ENCODE measurements around the gene SPP1. TPM values are rescaled to one million over a fixed set of nuclear protein-coding genes. Genes with fewer than 3 reads are reported as not detected.
"Not testable (repeated sequence)": the region's sequence is repeated elsewhere in the genome, so short reads cannot be mapped to it uniquely, and the experiment has no call there.

SPP1 gene
- polyA plus RNA-seq, 3 donors = 0.08 TPM; not detected in 2

- Mint-ChIP-seq H3K27me3 (ENCODE audit: low read depth in 3 of 3) (no peaks in the 10 kb centered on the region), H3K4me3 (no peak overlapping the region), H3K4me1 (peaks cover 15% of the 10 kb centered on the region), H3K27ac (no peak overlapping the region), H3K9me3 (peaks cover 9 to 18% (median 13%) of the 10 kb centered on the region in 7 donors), H3K36me3 (peaks cover 31 to 47% of the 10 kb centered on the region in 2 donors)
- no peak overlapping the region for H3K9ac ChIP-seq (ENCODE audit: insufficient read depth, low read length, poor library complexity, severe bottlenecking)
- intact Hi-C loops (cut with micrococcal nuclease) = no loop called here
- H3K79me2 ChIP-seq (ENCODE audit: insufficient read depth, low read length) = peaks cover 29% of the 10 kb centered on the region
- no peaks in the 10 kb centered on the region for H3K27me3 ChIP-seq (ENCODE audit: control insufficient read depth in 2 of 2, insufficient read depth in 2 of 2, low read length in 2 of 2)
- H3K4me3 ChIP-seq (replicated peaks in 1 of 3; ENCODE audit: low read depth in 2 of 3, low read length in 3 of 3) = no peak overlapping the region
- DNase-seq = peak in 1 of 3 donors; percentile 47
- peaks cover 6 to 18% of the 10 kb centered on the region in 2 donors for H3K9me3 ChIP-seq (replicated peaks in 1 of 2; ENCODE audit: control insufficient read depth in 1 of 2, insufficient read depth in 1 of 2, low read length in 2 of 2)
- H3K27ac ChIP-seq (ENCODE audit: low read depth in 1 of 2, low read length in 2 of 2) = no peak overlapping the region
- peaks cover 10 to 50% of the 10 kb centered on the region in 2 donors for H3K36me3 ChIP-seq (replicated peaks in 1 of 2; ENCODE audit: control insufficient read depth in 1 of 2, insufficient read depth in 2 of 2, low read length in 2 of 2)
- H4K20me1 ChIP-seq (ENCODE audit: insufficient read depth, low read length) = no peaks in the 10 kb centered on the region
- TF ChIP-seq CTCF (IDR thresholded peaks at IDR 0.05) = no peak
- peaks cover 3 to 11% of the 10 kb centered on the region in 2 donors for H3K4me1 ChIP-seq (ENCODE audit: control insufficient read depth in 1 of 2, insufficient read depth in 2 of 2, low read length in 2 of 2)
- no peak overlapping the region for H3K4me2 ChIP-seq (replicated peaks; ENCODE audit: extremely low read depth, low read length, poor library complexity, severe bottlenecking)
- H2AFZ ChIP-seq (ENCODE audit: insufficient read depth, low read depth, low read length, poor library complexity, severe bottlenecking) = no peak overlapping the region
These were observed 46.3 kb downstream of the SPP1 start for GRCh38 chr4:88021824-88022223.

- Mint-ChIP-seq H3K27ac (no peak overlapping the region), H3K36me3 (peaks cover 32 to 48% of the 10 kb centered on the region in 2 donors), H3K4me3 (no peak overlapping the region), H3K4me1 (peaks cover 18% of the 10 kb centered on the region), H3K27me3 (ENCODE audit: low read depth in 3 of 3) (no peaks in the 10 kb centered on the region), H3K9me3 (peaks cover 11 to 18% (median 13%) of the 10 kb centered on the region in 7 donors)
- H4K20me1 ChIP-seq (ENCODE audit: insufficient read depth, low read length) = no peaks in the 10 kb centered on the region
- H3K4me2 ChIP-seq (replicated peaks; ENCODE audit: extremely low read depth, low read length, poor library complexity, severe bottlenecking) = no peak overlapping the region
- H2AFZ ChIP-seq (ENCODE audit: insufficient read depth, low read depth, low read length, poor library complexity, severe bottlenecking) = no peak overlapping the region
- H3K4me1 ChIP-seq (ENCODE audit: control insufficient read depth in 1 of 2, insufficient read depth in 2 of 2, low read length in 2 of 2) = peaks cover 3 to 11% of the 10 kb centered on the region in 2 donors
- H3K36me3 ChIP-seq (replicated peaks in 1 of 2; ENCODE audit: control insufficient read depth in 1 of 2, insufficient read depth in 2 of 2, low read length in 2 of 2) = peaks cover 10 to 52% of the 10 kb centered on the region in 2 donors
- H3K79me2 ChIP-seq (ENCODE audit: insufficient read depth, low read length) = peaks cover 24% of the 10 kb centered on the region
- no peak for DNase-seq
- no peak for TF ChIP-seq CTCF (IDR thresholded peaks at IDR 0.05)
- H3K27ac ChIP-seq (ENCODE audit: low read depth in 1 of 2, low read length in 2 of 2) = no peak overlapping the region
- H3K9me3 ChIP-seq (replicated peaks in 1 of 2; ENCODE audit: control insufficient read depth in 1 of 2, insufficient read depth in 1 of 2, low read length in 2 of 2) = peaks cover 6 to 21% of the 10 kb centered on the region in 2 donors
- no peak overlapping the region for H3K9ac ChIP-seq (ENCODE audit: insufficient read depth, low read length, poor library complexity, severe bottlenecking)
- no peaks in the 10 kb centered on the region for H3K27me3 ChIP-seq (ENCODE audit: control insufficient read depth in 2 of 2, insufficient read depth in 2 of 2, low read length in 2 of 2)
- H3K4me3 ChIP-seq (replicated peaks in 1 of 3; ENCODE audit: low read depth in 2 of 3, low read length in 3 of 3) = no peak overlapping the region
- intact Hi-C loops (cut with micrococcal nuclease) = no loop called here
These were observed 46.8 kb downstream of the SPP1 start for GRCh38 chr4:88022289-88022688.

DNA sequence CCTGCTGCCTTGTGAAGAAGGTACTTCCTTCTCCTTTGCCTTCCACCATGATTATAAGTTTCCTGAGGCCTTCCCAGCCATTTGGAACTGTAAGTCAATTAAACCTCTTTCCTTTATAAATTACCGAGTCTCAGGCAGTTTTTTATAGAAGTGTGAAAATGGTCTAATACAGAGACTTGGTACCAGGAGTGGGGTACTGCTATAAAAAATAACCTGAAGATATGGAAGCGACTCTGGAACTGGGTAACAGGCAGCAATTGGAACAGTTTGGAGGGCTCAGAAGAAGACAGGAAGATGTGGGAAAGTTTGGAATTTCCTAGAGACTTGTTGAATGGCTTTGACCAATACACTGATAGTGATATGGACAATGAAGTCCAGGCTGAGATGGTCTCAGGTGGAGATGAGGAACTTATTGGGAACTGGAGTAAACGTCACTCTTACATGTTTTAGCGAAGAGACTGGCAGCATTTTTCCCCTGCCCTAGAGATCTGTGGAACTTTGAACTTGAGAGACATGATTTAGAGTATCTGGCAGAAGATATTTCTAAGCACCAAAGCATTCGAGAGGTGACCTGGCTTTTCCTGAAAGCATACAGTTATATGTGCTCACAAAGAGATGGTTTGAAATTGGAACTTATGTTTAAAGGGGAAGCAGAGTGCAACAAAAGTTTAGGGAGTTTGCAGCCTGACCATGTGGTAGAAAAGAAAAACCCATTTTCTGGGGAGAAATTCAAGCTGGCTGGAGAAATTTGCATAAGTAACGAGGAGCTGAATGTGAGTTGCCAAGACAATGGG, 50.6 kb downstream of the SPP1 start:
- intact Hi-C loops (cut with micrococcal nuclease); H3K4me2 ChIP-seq (replicated peaks; ENCODE audit: extremely low read depth, low read length, poor library complexity, severe bottlenecking); DNase-seq; H3K79me2 ChIP-seq (ENCODE audit: insufficient read depth, low read length); H3K4me3 ChIP-seq (replicated peaks in 1 of 3; ENCODE audit: low read depth in 2 of 3, low read length in 3 of 3); H2AFZ ChIP-seq (ENCODE audit: insufficient read depth, low read depth, low read length, poor library complexity, severe bottlenecking); H4K20me1 ChIP-seq (ENCODE audit: insufficient read depth, low read length); H3K4me1 ChIP-seq (ENCODE audit: control insufficient read depth in 1 of 2, insufficient read depth in 2 of 2, low read length in 2 of 2); H3K27ac ChIP-seq (ENCODE audit: low read depth in 1 of 2, low read length in 2 of 2); H3K4me3 Mint-ChIP-seq; H3K9ac ChIP-seq (ENCODE audit: insufficient read depth, low read length, poor library complexity, severe bottlenecking); H3K27me3 Mint-ChIP-seq (ENCODE audit: low read depth in 3 of 3); H3K27ac Mint-ChIP-seq; H3K27me3 ChIP-seq (ENCODE audit: control insufficient read depth in 2 of 2, insufficient read depth in 2 of 2, low read length in 2 of 2): not testable (repeated sequence)
- H3K4me1 Mint-ChIP-seq = peaks cover 28% of the 10 kb centered on the region
- 97% methylated on average over 4 of the region's 6 CpGs for WGBS (ENCODE audit: insufficient coverage)
- peaks cover 13 to 23% (median 17%) of the 10 kb centered on the region in 7 donors for H3K9me3 Mint-ChIP-seq
- H3K36me3 Mint-ChIP-seq = peaks cover 27 to 48% of the 10 kb centered on the region in 2 donors
- H3K9me3 ChIP-seq (replicated peaks in 1 of 2; ENCODE audit: control insufficient read depth in 1 of 2, insufficient read depth in 1 of 2, low read length in 2 of 2) = peaks cover 6 to 21% of the 10 kb centered on the region in 2 donors
- peaks cover 5 to 43% of the 10 kb centered on the region in 2 donors for H3K36me3 ChIP-seq (replicated peaks in 1 of 2; ENCODE audit: control insufficient read depth in 1 of 2, insufficient read depth in 2 of 2, low read length in 2 of 2)

Data from CD14-positive monocyte (primary cell).